VCaP (cell line): ENCODE data around the gene SP2.
"Not testable (repeated sequence)": the region's sequence is repeated elsewhere in the genome, so short reads cannot be mapped to it uniquely, and the experiment has no call there.

ENCODE experiments used
- H3K27ac ChIP-seq: fragments of 450-650 bp; 2 replicates; pipeline ENCODE4 v1.5.1; 2017
- TF ChIP-seq, protein P1 (sequence below): fragments of 450-650 bp; conservative IDR thresholded peaks from 2 replicates; pipeline ENCODE4 v1.5.1; 2017; ENCODE audit warnings: mild to moderate bottlenecking, moderate library complexity

The SP2 gene

DNA sequence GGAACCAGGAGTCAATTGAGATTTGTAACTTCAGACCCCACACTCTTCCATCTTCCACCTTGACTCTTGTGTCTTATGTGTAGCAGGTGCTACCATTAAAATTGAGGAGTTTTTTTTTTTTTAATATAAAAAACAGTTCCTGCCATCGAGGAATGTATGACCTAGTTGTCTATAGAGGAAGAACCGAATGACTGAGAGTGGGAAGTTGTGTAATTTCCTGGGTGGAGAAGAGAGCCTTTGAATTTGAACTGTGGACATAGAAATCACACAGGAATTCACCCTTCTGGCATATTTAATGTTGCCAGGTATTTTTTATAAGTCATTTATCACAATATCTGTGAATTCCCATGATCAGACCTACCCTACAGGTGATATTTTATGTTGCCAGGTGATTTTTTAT, 22.0 kb downstream of the SP2 start:
- H3K27ac ChIP-seq: no peak overlapping the region
- TF ChIP-seq, protein P1, sequence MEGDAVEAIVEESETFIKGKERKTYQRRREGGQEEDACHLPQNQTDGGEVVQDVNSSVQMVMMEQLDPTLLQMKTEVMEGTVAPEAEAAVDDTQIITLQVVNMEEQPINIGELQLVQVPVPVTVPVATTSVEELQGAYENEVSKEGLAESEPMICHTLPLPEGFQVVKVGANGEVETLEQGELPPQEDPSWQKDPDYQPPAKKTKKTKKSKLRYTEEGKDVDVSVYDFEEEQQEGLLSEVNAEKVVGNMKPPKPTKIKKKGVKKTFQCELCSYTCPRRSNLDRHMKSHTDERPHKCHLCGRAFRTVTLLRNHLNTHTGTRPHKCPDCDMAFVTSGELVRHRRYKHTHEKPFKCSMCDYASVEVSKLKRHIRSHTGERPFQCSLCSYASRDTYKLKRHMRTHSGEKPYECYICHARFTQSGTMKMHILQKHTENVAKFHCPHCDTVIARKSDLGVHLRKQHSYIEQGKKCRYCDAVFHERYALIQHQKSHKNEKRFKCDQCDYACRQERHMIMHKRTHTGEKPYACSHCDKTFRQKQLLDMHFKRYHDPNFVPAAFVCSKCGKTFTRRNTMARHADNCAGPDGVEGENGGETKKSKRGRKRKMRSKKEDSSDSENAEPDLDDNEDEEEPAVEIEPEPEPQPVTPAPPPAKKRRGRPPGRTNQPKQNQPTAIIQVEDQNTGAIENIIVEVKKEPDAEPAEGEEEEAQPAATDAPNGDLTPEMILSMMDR: no peak

DNA sequence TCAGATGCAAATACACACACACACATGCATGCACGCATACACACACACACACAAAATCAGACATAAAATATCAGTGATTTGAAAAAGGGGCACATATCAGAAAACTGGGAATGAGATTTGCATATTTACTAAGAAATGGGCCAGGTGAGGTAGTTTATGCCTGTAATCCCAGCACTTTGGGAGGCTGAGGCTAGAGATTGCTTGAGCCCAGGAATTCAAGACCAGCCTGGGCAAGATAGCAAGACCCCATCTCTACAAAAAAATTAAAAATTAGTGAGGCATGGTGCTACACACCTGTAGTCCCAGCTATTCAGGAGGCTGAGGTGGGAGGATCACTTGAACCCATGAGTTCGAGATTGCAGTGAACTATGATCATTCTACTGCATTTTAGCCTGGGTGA, 23.0 kb downstream of the SP2 start:
- TF ChIP-seq, protein P1: no peak
- H3K27ac ChIP-seq: no peak overlapping the region

DNA sequence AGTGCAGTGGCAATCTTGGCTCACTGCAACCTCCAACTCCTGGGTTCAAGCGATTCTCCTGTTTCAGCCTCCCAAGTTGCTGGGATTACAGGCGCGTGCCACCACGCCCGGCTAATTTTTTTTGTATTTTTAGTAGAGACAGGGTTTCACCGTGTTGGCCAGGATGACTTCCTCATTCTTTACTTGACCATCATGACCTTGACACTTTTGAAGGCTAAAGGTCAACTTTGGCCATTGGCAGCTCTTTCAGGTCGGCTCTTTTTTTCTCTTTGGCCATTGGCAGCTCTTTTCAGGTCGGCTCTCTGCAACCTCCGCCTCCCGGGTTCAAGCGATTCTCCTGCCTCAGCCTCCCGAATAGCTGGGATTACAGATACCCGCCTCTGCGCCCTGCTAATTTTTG, 23.9 kb downstream of the SP2 start:
- H3K27ac ChIP-seq: not testable (repeated sequence)

DNA sequence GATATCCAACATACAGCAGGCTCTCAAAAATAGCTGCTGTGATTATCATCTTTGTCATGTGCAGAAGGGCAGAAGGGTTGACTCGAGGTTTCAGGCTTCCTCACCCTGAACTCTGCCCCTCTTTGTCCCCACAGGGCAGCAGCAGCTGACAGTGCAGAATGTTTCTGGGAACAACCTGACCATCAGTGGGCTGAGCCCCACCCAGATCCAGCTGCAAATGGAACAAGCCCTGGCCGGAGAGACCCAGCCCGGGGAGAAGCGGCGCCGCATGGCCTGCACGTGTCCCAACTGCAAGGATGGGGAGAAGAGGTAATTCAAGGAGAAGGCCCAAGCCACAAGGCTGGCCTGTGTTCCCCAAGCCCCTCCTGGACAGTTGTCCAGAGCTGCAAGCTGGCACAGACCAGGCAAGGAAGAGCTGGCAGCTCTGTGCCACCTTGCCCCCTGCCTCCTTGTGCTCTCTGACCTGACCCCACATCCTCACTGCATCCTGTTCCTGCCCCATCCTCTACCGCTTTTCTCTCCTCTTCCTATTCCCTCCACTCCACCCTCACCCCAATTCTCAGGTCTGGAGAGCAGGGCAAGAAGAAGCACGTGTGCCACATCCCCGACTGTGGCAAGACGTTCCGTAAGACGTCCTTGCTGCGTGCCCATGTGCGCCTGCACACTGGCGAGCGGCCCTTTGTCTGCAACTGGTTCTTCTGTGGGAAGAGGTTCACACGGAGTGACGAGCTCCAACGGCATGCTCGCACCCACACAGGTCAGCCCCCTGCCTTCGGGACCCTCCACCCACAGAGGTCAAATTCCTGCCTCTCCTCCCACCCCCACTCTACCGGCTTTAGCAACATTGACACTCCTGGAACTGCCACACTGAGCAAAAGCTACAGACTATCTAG, 29.0 kb downstream of the SP2 start:
- H3K27ac ChIP-seq: no peak overlapping the region
- TF ChIP-seq, protein P1: no peak

GRCh38 chr17:47925678-47925988, 29.6 kb downstream of the SP2 start:
- TF ChIP-seq, protein P1: no peak
- H3K27ac ChIP-seq: no peak overlapping the region

DNA sequence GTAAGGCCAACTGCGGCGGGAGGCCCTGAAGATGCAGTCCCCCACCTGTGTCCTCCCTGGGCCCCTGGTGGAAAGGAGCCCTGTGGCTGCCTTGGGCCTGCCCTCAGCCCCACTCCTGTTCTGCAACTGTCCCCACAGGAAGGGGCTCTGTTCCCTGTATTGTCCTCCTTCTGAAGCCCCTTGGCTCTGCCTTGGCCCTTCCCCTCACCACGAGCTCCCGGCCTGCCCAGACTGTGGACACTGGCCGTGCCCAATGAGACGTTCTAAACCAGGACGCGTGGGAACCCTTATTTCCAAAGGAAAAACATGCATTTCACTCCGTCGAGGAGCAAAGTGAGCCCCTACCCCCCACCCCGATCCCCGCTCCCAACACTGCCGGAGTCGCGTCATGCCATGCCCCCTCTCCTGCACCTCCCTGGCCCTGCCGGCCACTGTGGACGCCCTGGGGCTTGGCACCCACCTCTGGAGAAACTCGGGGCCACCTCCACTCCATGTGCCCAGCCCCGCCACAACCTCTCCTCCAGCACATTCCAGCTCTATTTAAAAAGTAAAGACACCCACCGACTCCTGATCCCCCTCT, 31.9 kb downstream of the SP2 start:
- H3K27ac ChIP-seq: no peak overlapping the region
- TF ChIP-seq, protein P1: no peak

GRCh38 chr17:47928415-47928814, 32.4 kb downstream of the SP2 start:
- TF ChIP-seq, protein P1: no peak
- no peak overlapping the region for H3K27ac ChIP-seq

GRCh38 chr17:47929218-47930000, 33.4 kb downstream of the SP2 start:
- H3K27ac ChIP-seq: no peak overlapping the region
- TF ChIP-seq, protein P1: no peak
